ENCODE results near the gene RTCA. TPM values are rescaled to one million over a fixed set of nuclear protein-coding genes. Genes with fewer than 3 reads are reported as not detected.
"Not testable (repeated sequence)": the region's sequence is repeated elsewhere in the genome, so short reads cannot be mapped to it uniquely, and the experiment has no call there.

RTCA gene
- total RNA-seq, 1 experiment from 2014 or later: 26.5 TPM

DNA sequence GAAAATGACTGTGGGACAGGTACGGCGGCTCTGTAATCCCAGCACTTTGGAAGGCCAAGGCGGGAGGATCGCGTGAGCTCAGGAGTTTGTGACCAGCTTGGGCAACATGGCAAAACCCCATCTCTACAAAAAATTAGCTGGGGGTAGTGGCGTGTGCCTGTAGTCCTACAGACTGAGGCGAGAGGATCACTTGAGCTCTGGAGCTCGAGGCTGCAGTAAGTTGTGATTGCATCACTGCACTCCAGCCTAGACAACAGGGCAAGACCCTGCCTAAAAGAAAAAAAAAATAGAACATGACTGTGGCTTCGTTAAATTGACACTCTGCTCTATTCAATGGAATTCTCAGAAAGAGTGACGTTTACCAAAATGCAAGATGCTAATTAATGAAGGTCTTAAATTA, 12.5 kb upstream of the RTCA start:
- Histone ChIP-seq H2AFZ (ENCODE audit: low read depth, low read length, poor library complexity, severe bottlenecking) (no peak overlapping the region), H3K4me3 (replicated peaks in 1 of 2; ENCODE audit: low read depth in 1 of 2, low read length in 2 of 2) (no peak overlapping the region), H3K27ac (ENCODE audit: low read depth, low read length) (no peak overlapping the region), H3K9me2 (ENCODE audit: insufficient read depth) (no peaks in the 10 kb centered on the region), H3K79me2 (ENCODE audit: insufficient read depth, low read length) (peaks cover 11% of the 10 kb centered on the region), H4K20me1 (ENCODE audit: insufficient read depth) (no peaks in the 10 kb centered on the region), H3K36me3 (ENCODE audit: control insufficient read depth in 1 of 2, insufficient read depth in 2 of 2, low read length in 2 of 2) (no peaks in the 10 kb centered on the region), H3K4me1 (ENCODE audit: control insufficient read depth in 1 of 2, insufficient read depth in 2 of 2, low read length in 2 of 2) (peaks cover 3 to 14% of the 10 kb centered on the region in 2 experiments; a peak in 3 of 4 replicates), H3K9me3 (ENCODE audit: control insufficient read depth in 1 of 2, insufficient read depth in 1 of 2, low read depth in 1 of 2, low read length in 2 of 2) (no peaks in the 10 kb centered on the region), H3K9ac (ENCODE audit: low read length) (no peak overlapping the region), H3K4me2 (ENCODE audit: low read length) (no peak overlapping the region), H3K27me3 (ENCODE audit: insufficient read depth, low read length) (no peaks in the 10 kb centered on the region)
- ATAC-seq: no peak
- ChIA-PET POLR2A (no interaction called here), RAD21 (ENCODE audit: low non-redundant PET in 1 of 2, low total read pairs in 2 of 2, uncharacterized antibody in 2 of 2, unreplicated experiment in 2 of 2) (no interaction called here), CTCF (no interaction called here)
- intact Hi-C loops (cut with micrococcal nuclease): loop anchor here (5.0 kb wide), 1 partner anchor 99 kb away; the partner anchor contains the start of gene CDC14A
- TF ChIP-seq JUND (IDR thresholded peaks at IDR 0.05) (no peak), SRF (IDR thresholded peaks at IDR 0.05; ENCODE audit: low read depth) (no peak), TCF7L2 (IDR thresholded peaks at IDR 0.05; ENCODE audit: borderline replicate concordance, extremely low read depth, insufficient read depth, insufficient read length) (no peak), POLR2A (IDR thresholded peaks at IDR 0.05; ENCODE audit: borderline replicate concordance, extremely low read depth, insufficient read depth, insufficient read length) (no peak), ZFX (IDR thresholded peaks at IDR 0.05) (no peak), EZH2phosphoT487 (IDR thresholded peaks at IDR 0.05; ENCODE audit: borderline replicate concordance) (no peak), RAD21 (IDR thresholded peaks at IDR 0.05; ENCODE audit: low read depth) (no peak), CBX3 (IDR thresholded peaks at IDR 0.05; ENCODE audit: low read depth) (no peak), EGR1 (IDR thresholded peaks at IDR 0.05; ENCODE audit: low read depth) (no peak), SIN3A (IDR thresholded peaks at IDR 0.05; ENCODE audit: low read depth) (no peak), FOSL1 (IDR thresholded peaks at IDR 0.05; ENCODE audit: low read depth) (no peak), SP1 (IDR thresholded peaks at IDR 0.05; ENCODE audit: low read depth) (no peak)
- TF ChIP-seq, protein P1, sequence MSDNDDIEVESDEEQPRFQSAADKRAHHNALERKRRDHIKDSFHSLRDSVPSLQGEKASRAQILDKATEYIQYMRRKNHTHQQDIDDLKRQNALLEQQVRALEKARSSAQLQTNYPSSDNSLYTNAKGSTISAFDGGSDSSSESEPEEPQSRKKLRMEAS (IDR thresholded peaks at IDR 0.05): no peak
- TF ChIP-seq, protein P2, sequence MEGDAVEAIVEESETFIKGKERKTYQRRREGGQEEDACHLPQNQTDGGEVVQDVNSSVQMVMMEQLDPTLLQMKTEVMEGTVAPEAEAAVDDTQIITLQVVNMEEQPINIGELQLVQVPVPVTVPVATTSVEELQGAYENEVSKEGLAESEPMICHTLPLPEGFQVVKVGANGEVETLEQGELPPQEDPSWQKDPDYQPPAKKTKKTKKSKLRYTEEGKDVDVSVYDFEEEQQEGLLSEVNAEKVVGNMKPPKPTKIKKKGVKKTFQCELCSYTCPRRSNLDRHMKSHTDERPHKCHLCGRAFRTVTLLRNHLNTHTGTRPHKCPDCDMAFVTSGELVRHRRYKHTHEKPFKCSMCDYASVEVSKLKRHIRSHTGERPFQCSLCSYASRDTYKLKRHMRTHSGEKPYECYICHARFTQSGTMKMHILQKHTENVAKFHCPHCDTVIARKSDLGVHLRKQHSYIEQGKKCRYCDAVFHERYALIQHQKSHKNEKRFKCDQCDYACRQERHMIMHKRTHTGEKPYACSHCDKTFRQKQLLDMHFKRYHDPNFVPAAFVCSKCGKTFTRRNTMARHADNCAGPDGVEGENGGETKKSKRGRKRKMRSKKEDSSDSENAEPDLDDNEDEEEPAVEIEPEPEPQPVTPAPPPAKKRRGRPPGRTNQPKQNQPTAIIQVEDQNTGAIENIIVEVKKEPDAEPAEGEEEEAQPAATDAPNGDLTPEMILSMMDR (IDR thresholded peaks at IDR 0.05 in 2 of 3, conservative IDR thresholded peaks at IDR 0.05 in 1 of 3; ENCODE audit: borderline replicate concordance in 1 of 3, insufficient read depth in 1 of 3, low read depth in 2 of 3, low read length in 2 of 3): no peak
- no TSS peak for BruUV-seq (replicated peaks)
- no peak for DNase-seq (ENCODE audit: low read depth, low spot score)

DNA sequence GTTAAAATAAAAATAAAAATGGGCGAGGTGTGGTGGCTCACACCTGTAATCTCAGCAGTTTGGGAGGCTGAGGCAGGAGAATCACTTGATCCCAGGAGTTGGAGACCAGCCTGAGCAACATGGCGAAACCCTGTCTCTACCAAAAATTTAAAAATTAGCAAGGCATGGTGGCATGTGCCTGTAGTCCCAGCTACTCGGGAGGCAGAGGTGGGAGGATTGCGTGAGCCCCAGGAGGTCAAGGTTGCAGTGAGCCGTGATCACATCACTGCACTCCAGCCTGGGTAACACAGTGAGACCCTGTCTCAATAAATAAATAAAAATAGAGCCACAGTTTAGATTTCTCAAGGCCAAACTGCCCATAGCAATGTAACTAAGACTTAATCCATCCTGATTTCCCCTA, 9.7 kb upstream of the RTCA start:
- BruUV-seq (replicated peaks); H3K9ac ChIP-seq (ENCODE audit: low read length); H3K9me2 ChIP-seq (ENCODE audit: insufficient read depth); H3K27me3 ChIP-seq (ENCODE audit: insufficient read depth, low read length); RAD21 ChIA-PET (ENCODE audit: low non-redundant PET in 1 of 2, low total read pairs in 2 of 2, uncharacterized antibody in 2 of 2, unreplicated experiment in 2 of 2); H3K9me3 ChIP-seq (ENCODE audit: control insufficient read depth in 1 of 2, insufficient read depth in 1 of 2, low read depth in 1 of 2, low read length in 2 of 2); H3K4me1 ChIP-seq (ENCODE audit: control insufficient read depth in 1 of 2, insufficient read depth in 2 of 2, low read length in 2 of 2); DNase-seq (ENCODE audit: low read depth, low spot score); H3K36me3 ChIP-seq (ENCODE audit: control insufficient read depth in 1 of 2, insufficient read depth in 2 of 2, low read length in 2 of 2); H3K79me2 ChIP-seq (ENCODE audit: insufficient read depth, low read length); H3K4me2 ChIP-seq (ENCODE audit: low read length); CTCF ChIA-PET; H2AFZ ChIP-seq (ENCODE audit: low read depth, low read length, poor library complexity, severe bottlenecking); POLR2A ChIA-PET; H4K20me1 ChIP-seq (ENCODE audit: insufficient read depth); ATAC-seq; H3K27ac ChIP-seq (ENCODE audit: low read depth, low read length); H3K4me3 ChIP-seq (replicated peaks in 1 of 2; ENCODE audit: low read depth in 1 of 2, low read length in 2 of 2); intact Hi-C loops (cut with micrococcal nuclease): not testable (repeated sequence)

DNA sequence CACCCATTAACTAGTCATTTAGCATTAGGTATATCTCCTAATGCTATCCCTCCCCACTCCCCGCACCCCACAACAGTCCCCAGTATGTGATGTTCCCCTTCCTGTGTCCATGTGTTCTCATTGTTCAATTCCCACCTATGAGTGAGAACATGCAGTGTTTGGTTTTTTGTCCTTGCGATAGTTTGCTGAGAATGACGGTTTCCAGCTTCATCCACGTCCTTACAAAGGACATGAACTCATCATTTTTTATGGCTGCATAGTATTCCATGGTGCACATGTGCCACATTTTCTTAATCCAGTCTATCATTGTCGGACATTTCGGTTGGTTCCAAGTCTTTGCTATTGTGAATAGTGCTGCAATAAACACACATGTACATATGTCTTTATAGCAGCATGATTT, 7.6 kb upstream of the RTCA start:
- H3K27me3 ChIP-seq (ENCODE audit: insufficient read depth, low read length); H3K4me1 ChIP-seq (ENCODE audit: control insufficient read depth in 1 of 2, insufficient read depth in 2 of 2, low read length in 2 of 2); POLR2A ChIA-PET; BruUV-seq (replicated peaks); H3K4me3 ChIP-seq (replicated peaks in 1 of 2; ENCODE audit: low read depth in 1 of 2, low read length in 2 of 2); H3K9me2 ChIP-seq (ENCODE audit: insufficient read depth); H3K79me2 ChIP-seq (ENCODE audit: insufficient read depth, low read length); H4K20me1 ChIP-seq (ENCODE audit: insufficient read depth); intact Hi-C loops (cut with micrococcal nuclease); DNase-seq (ENCODE audit: low read depth, low spot score); CTCF ChIA-PET; H2AFZ ChIP-seq (ENCODE audit: low read depth, low read length, poor library complexity, severe bottlenecking); H3K27ac ChIP-seq (ENCODE audit: low read depth, low read length); ATAC-seq; H3K9ac ChIP-seq (ENCODE audit: low read length); H3K36me3 ChIP-seq (ENCODE audit: control insufficient read depth in 1 of 2, insufficient read depth in 2 of 2, low read length in 2 of 2); H3K4me2 ChIP-seq (ENCODE audit: low read length); H3K9me3 ChIP-seq (ENCODE audit: control insufficient read depth in 1 of 2, insufficient read depth in 1 of 2, low read depth in 1 of 2, low read length in 2 of 2); RAD21 ChIA-PET (ENCODE audit: low non-redundant PET in 1 of 2, low total read pairs in 2 of 2, uncharacterized antibody in 2 of 2, unreplicated experiment in 2 of 2): not testable (repeated sequence)
